HEK293 (cell line): Measurements from ENCODE around the gene ALOX12.
"Not testable (repeated sequence)": the region's sequence is repeated elsewhere in the genome, so short reads cannot be mapped to it uniquely, and the experiment has no call there.

Experiments
- CTCF ChIA-PET: fragments of 350-600 bp; formaldehyde crosslinking; extraction: SDS; loops from one replicate; lab custom pipeline; 2021; ENCODE audit warnings: antibody characterized with exemption; lab: Yijun Ruan, JAX
- POLR2A ChIA-PET: fragments of 300-600 bp; formaldehyde crosslinking; extraction: SDS; loops from one replicate; lab custom pipeline; 2020; ENCODE audit warnings: antibody characterized with exemption, inconsistent platforms; lab: Yijun Ruan, JAX
- H3K27ac ChIP-seq: fragments of 200-500 bp; sonication (Bioruptor generic); 2 replicates; pipeline ENCODE4 v1.5.1; 2014; ENCODE audit warnings: low read depth, low read length, control low read depth, inconsistent platforms; ENCODE audit errors: extremely low read depth
- H3K36me3 ChIP-seq, 2 experiments: fragments of 200-500 bp in 1 of 2; sonication (Bioruptor generic) in 1 of 2; 1 replicate in 1 of 2; 2 replicates in 1 of 2; pipeline ENCODE4 v1.5.1; 2014 to 2017; ENCODE audit warnings: inconsistent platforms in 2 of 2, low read length in 2 of 2; ENCODE audit not compliant: control insufficient read depth in 2 of 2, insufficient read depth in 1 of 2
- H3K4me1 ChIP-seq: fragments of 200-500 bp; sonication (Bioruptor generic); 2 replicates; pipeline ENCODE4 v1.5.1; 2014; ENCODE audit warnings: mild to moderate bottlenecking, low read length, inconsistent platforms; ENCODE audit not compliant: control insufficient read depth, insufficient read depth
- H3K4me3 ChIP-seq: 2 replicates; pipeline ENCODE4 v1.5.1; 2011; ENCODE audit warnings: low read depth, mild to moderate bottlenecking, control low read depth, low read length, moderate library complexity
- H3K9me3 ChIP-seq: fragments of 200-500 bp; sonication (Bioruptor generic); 2 replicates; pipeline ENCODE4 v1.5.1; 2014; ENCODE audit warnings: low read depth, low read length, inconsistent platforms; ENCODE audit not compliant: control insufficient read depth, insufficient read depth
- ZBTB7A ChIP-seq: fragments of 450-650 bp; formaldehyde crosslinking; IDR thresholded peaks from 2 replicates; pipeline ENCODE4 v1.5.1; 2016; ENCODE audit warnings: low read depth, missing biosample characterization, missing genetic modification characterization
- ZNF155 ChIP-seq: fragments of 450-650 bp; formaldehyde crosslinking; IDR thresholded peaks from 2 replicates; pipeline ENCODE4 v1.5.1; 2016; ENCODE audit warnings: missing biosample characterization, missing genetic modification characterization
- ZNF221 ChIP-seq: fragments of 450-650 bp; formaldehyde crosslinking; IDR thresholded peaks from 2 replicates; pipeline ENCODE4 v1.5.1; 2017; ENCODE audit warnings: missing biosample characterization, missing genetic modification characterization, borderline replicate concordance
- ZNF23 ChIP-seq: fragments of 450-650 bp; formaldehyde crosslinking; IDR thresholded peaks from 2 replicates; pipeline ENCODE4 v1.5.1; 2016; ENCODE audit warnings: missing biosample characterization, missing genetic modification characterization, borderline replicate concordance
- ZNF510 ChIP-seq: fragments of 450-650 bp; formaldehyde crosslinking; IDR thresholded peaks from 2 replicates; pipeline ENCODE4 v1.5.1; 2018; ENCODE audit warnings: mild to moderate bottlenecking, missing genetic modification characterization, missing biosample characterization; ENCODE audit not compliant: insufficient replicate concordance
- ZNF514 ChIP-seq: fragments of 450-650 bp; formaldehyde crosslinking; IDR thresholded peaks from 2 replicates; pipeline ENCODE4 v1.5.1; 2016; ENCODE audit warnings: missing biosample characterization, missing genetic modification characterization
- ZNF521 ChIP-seq: fragments of 450-650 bp; formaldehyde crosslinking; IDR thresholded peaks from 2 replicates; pipeline ENCODE4 v1.5.1; 2017; ENCODE audit warnings: missing biosample characterization, mild to moderate bottlenecking, missing genetic modification characterization
- ZNF658 ChIP-seq: fragments of 450-650 bp; formaldehyde crosslinking; IDR thresholded peaks from 2 replicates; pipeline ENCODE4; 2016; ENCODE audit warnings: missing biosample characterization, missing genetic modification characterization
- TF ChIP-seq, protein P1 (sequence below): fragments of 450-650 bp; formaldehyde crosslinking; IDR thresholded peaks from 2 replicates; pipeline ENCODE4 v1.5.1; 2016; ENCODE audit warnings: missing biosample characterization, missing genetic modification characterization, borderline replicate concordance
- TF ChIP-seq, protein P2 (sequence below): fragments of 450-650 bp; formaldehyde crosslinking; IDR thresholded peaks from 2 replicates; pipeline ENCODE4 v1.5.1; 2016; ENCODE audit warnings: missing biosample characterization, missing genetic modification characterization
- TF ChIP-seq, protein P3 (sequence below): fragments of 450-650 bp; formaldehyde crosslinking; IDR thresholded peaks from 2 replicates; pipeline ENCODE4 v1.5.1; 2016; ENCODE audit warnings: missing biosample characterization, missing genetic modification characterization
- TF ChIP-seq, protein P4 (sequence below): fragments of 450-650 bp; formaldehyde crosslinking; IDR thresholded peaks from 2 replicates; pipeline ENCODE4 v1.5.1; 2017; ENCODE audit warnings: missing biosample characterization, missing genetic modification characterization
- TF ChIP-seq, protein P5 (sequence below): fragments of 450-650 bp; formaldehyde crosslinking; IDR thresholded peaks from 2 replicates; pipeline ENCODE4 v1.5.1; 2016; ENCODE audit warnings: missing biosample characterization, missing genetic modification characterization

The ALOX12 gene

DNA sequence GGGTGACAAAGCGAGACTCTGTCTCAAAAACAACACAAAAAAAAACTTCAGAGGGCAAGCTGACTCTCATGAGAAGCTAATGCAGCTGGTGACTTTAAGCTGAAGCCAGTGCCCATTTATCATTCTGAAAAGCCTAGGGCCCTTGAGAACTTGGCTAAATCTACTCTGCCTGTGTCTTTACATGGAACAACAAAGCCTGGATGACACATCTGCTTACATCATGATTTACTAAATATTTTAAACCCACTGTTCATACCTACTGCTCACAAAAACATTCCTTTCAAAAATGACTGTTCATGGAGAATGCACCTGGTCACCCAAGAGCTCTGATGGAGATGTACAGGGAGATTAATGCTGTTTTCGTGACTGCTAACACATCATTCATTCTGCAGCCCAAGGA, 6.1 kb upstream of the ALOX12 start (continued):
- no peak for TF ChIP-seq ZNF510 (tag by site-specific recombination)
- TF ChIP-seq ZNF221 (tag by site-specific recombination): no peak
- no peak for TF ChIP-seq ZNF658 (tag by site-specific recombination)
- TF ChIP-seq, protein P1, sequence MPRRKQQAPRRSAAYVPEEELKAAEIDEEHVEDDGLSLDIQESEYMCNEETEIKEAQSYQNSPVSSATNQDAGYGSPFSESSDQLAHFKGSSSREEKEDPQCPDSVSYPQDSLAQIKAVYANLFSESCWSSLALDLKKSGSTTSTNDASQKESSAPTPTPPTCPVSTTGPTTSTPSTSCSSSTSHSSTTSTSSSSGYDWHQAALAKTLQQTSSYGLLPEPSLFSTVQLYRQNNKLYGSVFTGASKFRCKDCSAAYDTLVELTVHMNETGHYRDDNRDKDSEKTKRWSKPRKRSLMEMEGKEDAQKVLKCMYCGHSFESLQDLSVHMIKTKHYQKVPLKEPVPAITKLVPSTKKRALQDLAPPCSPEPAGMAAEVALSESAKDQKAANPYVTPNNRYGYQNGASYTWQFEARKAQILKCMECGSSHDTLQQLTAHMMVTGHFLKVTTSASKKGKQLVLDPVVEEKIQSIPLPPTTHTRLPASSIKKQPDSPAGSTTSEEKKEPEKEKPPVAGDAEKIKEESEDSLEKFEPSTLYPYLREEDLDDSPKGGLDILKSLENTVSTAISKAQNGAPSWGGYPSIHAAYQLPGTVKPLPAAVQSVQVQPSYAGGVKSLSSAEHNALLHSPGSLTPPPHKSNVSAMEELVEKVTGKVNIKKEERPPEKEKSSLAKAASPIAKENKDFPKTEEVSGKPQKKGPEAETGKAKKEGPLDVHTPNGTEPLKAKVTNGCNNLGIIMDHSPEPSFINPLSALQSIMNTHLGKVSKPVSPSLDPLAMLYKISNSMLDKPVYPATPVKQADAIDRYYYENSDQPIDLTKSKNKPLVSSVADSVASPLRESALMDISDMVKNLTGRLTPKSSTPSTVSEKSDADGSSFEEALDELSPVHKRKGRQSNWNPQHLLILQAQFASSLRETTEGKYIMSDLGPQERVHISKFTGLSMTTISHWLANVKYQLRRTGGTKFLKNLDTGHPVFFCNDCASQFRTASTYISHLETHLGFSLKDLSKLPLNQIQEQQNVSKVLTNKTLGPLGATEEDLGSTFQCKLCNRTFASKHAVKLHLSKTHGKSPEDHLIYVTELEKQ (tag by site-specific recombination): no peak

DNA sequence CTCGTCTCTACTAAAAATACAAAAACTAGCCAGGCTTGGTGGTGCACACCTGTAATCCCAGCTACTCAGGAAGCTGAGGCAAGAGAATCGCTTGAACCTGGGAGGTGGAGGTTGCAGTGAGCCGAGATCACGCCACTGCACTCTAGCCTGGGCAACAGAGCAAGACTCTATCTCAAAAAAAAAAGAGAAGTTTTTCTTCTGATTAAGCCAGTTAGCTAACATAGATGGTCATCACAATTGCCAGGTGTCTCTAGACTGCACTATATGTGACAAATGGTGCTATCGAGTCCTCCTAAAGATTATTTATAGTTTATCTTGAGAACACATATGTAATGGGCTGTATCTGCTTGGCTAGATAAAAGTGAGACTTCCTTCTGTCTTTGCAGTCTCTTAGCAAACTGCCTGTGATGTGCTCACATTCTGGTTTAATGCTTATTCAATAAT, 2.2 kb upstream of the ALOX12 start:
- CTCF ChIA-PET: interaction anchor here (1.0 to 3.0 kb wide), 5 partner anchors 11 to 150 kb away, joined by 3 to 22 read pairs (median 5); no protein-coding TSS in a partner anchor
- not testable (repeated sequence) for H3K9me3 ChIP-seq, H3K27ac ChIP-seq, H3K4me1 ChIP-seq, H3K4me3 ChIP-seq
- POLR2A ChIA-PET: interaction anchor here (0.7 to 0.8 kb wide), 2 partner anchors 10 to 11 kb away, joined by 3 read pairs; no protein-coding TSS in a partner anchor
- H3K36me3 ChIP-seq: peaks cover 3 to 19% of the 10 kb centered on the region in 2 experiments; a peak in 2 of 3 replicates

DNA sequence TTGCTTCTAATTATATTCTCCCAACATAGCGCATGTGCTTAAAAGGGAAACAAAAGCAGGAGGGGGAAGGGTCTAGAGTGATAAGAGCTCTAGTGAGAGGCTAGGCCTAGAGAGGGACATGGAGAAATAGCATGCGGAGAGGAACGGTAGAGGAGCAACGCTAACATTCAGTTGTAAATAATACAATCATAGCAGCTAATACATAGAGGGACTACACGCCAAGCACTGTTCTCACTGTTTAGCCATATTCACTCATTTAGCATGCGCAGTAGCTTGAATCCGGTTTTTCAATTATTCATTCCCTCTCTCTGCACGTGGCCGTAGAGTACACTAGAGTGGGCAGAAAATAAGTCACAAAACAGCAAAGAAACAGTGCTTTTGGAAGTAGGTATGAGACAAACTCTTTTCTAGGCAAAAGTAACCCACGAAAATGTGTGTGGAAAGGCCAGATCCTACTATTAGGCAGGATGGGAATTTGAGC, 1.7 kb upstream of the ALOX12 start:
- H3K9me3 ChIP-seq: no peaks in the 10 kb centered on the region
- H3K36me3 ChIP-seq: peaks cover 3 to 24% of the 10 kb centered on the region in 2 experiments; a peak in 2 of 3 replicates
- no peaks in the 10 kb centered on the region for H3K4me1 ChIP-seq
- no peak overlapping the region for H3K4me3 ChIP-seq
- H3K27ac ChIP-seq: no peak overlapping the region
- ChIA-PET CTCF (interaction anchor here (1.0 to 3.0 kb wide), 4 partner anchors 10 to 141 kb away, joined by 3 to 22 read pairs (median 4); no protein-coding TSS in a partner anchor), POLR2A (interaction anchor here (0.7 to 0.8 kb wide), 2 partner anchors 9 to 10 kb away, joined by 3 read pairs; no protein-coding TSS in a partner anchor)
- TF ChIP-seq, protein P2, sequence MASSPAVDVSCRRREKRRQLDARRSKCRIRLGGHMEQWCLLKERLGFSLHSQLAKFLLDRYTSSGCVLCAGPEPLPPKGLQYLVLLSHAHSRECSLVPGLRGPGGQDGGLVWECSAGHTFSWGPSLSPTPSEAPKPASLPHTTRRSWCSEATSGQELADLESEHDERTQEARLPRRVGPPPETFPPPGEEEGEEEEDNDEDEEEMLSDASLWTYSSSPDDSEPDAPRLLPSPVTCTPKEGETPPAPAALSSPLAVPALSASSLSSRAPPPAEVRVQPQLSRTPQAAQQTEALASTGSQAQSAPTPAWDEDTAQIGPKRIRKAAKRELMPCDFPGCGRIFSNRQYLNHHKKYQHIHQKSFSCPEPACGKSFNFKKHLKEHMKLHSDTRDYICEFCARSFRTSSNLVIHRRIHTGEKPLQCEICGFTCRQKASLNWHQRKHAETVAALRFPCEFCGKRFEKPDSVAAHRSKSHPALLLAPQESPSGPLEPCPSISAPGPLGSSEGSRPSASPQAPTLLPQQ (tag by site-specific recombination): no peak
- TF ChIP-seq, protein P1 (tag by site-specific recombination): no peak
- TF ChIP-seq ZNF510 (tag by site-specific recombination) (no peak), ZBTB7A (tag by site-specific recombination) (no peak), ZNF521 (tag by site-specific recombination) (no peak), ZNF23 (no peak), ZNF514 (tag by site-specific recombination) (no peak), ZNF155 (tag by site-specific recombination) (no peak)
- TF ChIP-seq, protein P3, sequence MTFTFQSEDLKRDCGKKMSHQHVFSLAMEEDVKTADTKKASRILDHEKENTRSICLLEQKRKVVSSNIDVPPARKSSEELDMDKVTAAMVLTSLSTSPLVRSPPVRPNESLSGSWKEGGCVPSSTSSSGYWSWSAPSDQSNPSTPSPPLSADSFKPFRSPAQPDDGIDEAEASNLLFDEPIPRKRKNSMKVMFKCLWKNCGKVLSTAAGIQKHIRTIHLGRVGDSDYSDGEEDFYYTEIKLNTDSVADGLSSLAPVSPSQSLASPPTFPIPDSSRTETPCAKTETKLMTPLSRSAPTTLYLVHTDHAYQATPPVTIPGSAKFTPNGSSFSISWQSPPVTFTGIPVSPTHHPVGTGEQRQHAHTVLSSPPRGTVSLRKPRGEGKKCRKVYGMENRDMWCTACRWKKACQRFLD: no peak
- TF ChIP-seq, protein P4, sequence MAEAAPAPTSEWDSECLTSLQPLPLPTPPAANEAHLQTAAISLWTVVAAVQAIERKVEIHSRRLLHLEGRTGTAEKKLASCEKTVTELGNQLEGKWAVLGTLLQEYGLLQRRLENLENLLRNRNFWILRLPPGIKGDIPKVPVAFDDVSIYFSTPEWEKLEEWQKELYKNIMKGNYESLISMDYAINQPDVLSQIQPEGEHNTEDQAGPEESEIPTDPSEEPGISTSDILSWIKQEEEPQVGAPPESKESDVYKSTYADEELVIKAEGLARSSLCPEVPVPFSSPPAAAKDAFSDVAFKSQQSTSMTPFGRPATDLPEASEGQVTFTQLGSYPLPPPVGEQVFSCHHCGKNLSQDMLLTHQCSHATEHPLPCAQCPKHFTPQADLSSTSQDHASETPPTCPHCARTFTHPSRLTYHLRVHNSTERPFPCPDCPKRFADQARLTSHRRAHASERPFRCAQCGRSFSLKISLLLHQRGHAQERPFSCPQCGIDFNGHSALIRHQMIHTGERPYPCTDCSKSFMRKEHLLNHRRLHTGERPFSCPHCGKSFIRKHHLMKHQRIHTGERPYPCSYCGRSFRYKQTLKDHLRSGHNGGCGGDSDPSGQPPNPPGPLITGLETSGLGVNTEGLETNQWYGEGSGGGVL (tag by site-specific recombination): no peak
- TF ChIP-seq, protein P5, sequence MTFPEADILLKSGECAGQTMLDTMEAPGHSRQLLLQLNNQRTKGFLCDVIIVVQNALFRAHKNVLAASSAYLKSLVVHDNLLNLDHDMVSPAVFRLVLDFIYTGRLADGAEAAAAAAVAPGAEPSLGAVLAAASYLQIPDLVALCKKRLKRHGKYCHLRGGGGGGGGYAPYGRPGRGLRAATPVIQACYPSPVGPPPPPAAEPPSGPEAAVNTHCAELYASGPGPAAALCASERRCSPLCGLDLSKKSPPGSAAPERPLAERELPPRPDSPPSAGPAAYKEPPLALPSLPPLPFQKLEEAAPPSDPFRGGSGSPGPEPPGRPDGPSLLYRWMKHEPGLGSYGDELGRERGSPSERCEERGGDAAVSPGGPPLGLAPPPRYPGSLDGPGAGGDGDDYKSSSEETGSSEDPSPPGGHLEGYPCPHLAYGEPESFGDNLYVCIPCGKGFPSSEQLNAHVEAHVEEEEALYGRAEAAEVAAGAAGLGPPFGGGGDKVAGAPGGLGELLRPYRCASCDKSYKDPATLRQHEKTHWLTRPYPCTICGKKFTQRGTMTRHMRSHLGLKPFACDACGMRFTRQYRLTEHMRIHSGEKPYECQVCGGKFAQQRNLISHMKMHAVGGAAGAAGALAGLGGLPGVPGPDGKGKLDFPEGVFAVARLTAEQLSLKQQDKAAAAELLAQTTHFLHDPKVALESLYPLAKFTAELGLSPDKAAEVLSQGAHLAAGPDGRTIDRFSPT (tag by site-specific recombination): no peak
